ENCODE results near the gene KHDRBS2.

- TF ChIP-seq POLR2A (IDR thresholded peaks at IDR 0.05; ENCODE audit: extremely low read depth, insufficient read length): no peak
- TF ChIP-seq CTCF (IDR thresholded peaks at IDR 0.05; ENCODE audit: low read depth, low read length): no peak
Measured at GRCh38 chr6:61817716-61818115, 468.3 kb downstream of the KHDRBS2 start.
